ENCODE data around the gene SPATA19.

Gene SPATA19

GRCh38 chr11:133835593-133836548, 9.4 kb downstream of the SPATA19 start:
- no peak for DNase-seq

- peak; percentile 40 for DNase-seq
Observed at GRCh38 chr11:133834682-133835592, 10.4 kb downstream of the SPATA19 start.

GRCh38 chr11:133833898-133834681, 11.2 kb downstream of the SPATA19 start:
- DNase-seq: no peak

GRCh38 chr11:133832991-133833897, 12.1 kb downstream of the SPATA19 start:
- DNase-seq: no peak

DNA sequence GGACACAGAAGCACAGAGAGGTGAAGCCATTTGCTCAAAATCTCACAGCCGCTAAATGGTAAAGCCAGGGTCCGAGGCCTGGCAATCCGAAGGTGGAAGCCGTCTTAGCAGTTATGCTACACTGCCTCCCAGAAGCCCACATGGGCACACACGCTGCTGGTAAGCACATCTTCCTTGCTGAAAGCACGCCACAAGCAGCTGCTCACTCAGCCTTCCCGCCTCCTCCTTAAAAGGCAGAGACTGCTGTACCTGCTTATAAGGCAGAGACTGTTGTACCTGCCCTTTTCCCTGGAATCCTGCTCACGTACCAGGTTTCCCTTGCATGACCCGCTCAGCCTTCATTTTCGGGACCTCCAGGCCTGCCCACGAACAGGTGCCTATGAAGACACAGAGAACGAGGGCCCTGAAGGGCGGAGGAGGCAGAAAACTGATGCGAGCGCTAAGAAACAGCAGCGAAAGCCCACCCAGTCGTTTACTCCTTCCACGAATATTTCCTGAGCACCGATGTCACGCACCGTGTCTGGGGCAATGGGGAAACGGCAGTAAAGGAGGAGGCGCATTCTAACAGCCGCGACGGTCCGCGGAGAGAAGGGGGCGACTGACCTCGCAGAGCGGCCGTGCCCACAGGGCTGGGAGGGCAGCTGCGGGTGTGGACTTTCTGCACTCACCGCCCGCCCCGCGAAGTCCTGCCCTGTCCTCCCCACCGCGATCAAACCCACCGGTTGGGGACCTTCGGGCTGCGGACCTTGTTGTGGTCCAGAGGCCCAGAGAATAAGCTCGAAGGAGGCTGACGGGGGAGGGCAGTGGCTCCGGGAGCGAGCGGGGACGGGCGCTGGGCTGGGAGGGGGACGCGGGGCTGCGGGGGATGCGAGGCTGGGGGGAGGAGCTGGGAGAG, 13.0 kb downstream of the SPATA19 start:
- DNase-seq: no peak

- no peak for DNase-seq
Observed at GRCh38 chr11:133830931-133831907, 14.1 kb downstream of the SPATA19 start.

- no peak for DNase-seq
Observed at GRCh38 chr11:133829566-133829965, 15.7 kb downstream of the SPATA19 start.

DNA sequence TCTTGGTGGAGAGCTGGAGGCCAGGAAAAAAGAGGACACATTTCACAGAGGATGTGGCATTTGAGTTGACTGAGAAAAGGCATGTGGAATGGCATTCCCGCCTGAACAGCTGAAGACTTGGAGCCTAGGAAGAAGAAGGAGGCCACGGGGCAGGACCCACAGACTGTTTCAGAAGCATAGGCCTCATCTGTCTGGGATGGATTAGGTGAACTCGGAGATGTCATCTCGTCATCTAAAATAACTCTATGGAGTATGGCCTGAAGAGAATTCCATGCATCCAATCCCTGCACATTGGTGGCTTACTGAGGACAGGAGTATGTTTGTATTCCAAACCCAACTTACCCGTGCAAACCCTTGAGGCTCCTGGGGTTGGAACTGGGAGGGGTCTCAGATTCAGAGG, 16.4 kb downstream of the SPATA19 start:
- DNase-seq: no peak

DNA sequence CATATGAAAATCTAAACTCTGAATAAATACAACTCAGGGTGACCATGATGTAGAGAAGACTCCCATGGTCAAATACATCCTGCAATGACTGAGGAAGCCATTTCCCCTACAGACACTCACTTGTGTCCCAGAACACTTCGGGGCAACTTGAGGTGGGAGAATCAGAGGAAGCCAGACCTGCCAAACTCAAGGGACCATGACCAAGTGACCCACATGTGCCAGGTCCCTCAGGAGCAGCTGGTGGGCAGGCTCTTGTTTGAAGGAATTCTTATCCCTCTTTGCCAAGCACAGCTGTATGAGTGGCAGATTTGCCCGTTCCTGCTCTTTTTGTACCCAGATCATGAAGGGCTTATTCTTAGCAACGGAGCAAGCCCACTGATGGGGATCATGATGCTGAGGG, 17.8 kb downstream of the SPATA19 start:
- DNase-seq: no peak

- no peak for DNase-seq
Observed at GRCh38 chr11:133826866-133827265, 18.4 kb downstream of the SPATA19 start.

DNA sequence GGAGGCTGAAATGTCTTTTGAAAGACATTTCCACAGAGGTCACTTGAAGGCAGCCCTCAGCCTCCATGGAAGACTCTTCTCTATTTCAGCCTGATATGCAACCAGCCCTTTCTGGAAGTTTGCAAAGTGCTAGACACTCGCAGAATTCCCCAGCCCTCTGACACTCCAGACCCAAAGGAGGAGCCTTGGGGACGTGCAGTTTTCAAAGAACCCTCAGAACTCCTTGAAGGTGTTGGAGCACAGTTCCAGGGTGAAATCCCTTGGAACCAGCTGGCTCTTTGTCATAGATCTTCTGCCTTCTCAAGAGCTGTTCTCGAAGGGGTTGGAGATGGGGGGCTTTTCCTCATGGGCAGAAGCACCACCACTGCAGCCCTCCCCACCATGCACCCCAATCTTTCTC, 19.6 kb downstream of the SPATA19 start:
- DNase-seq: no peak

DNA sequence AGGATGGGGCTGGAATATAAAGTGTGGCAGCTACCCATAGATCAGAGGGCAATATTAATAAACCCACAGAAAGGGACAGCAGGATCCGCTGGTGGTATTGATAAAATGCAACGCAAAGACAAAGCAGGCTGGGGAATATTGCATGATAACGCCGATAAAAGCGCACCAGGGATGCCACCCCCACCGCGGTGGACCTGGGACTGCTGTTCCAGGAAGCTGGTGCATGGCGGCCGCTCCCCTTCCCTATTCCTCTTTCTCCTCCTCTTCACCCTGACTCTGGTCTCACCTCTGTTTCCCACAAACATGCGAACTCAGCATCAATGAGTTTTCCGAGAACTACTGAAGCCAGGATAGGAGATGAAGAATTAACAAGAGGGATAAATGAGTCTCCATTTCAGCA, 20.2 kb downstream of the SPATA19 start:
- DNase-seq: no peak

DNA sequence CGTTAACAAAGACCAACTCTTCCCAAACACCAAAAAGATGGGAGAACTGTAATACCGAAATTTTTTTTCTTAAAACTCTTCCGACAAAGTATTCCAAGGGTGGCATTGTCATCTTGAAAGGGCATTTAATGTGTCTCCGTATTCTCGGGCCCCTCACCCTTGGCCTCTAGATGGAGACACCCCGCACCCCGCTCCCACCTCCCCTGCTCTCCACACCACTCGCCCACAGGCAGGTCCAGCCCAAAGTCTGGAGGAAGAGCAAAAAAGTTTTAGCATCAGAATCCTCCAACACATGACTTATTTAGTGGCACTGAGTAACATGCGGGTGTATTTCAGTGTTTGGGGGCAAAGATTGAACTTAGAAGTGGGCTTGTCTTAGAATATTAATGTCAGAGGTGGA, 20.7 kb downstream of the SPATA19 start:
- DNase-seq: no peak

- DNase-seq: no peak
Observed at GRCh38 chr11:133823614-133824013, 21.7 kb downstream of the SPATA19 start.

- DNase-seq: no peak
Observed at GRCh38 chr11:133823211-133823610, 22.1 kb downstream of the SPATA19 start.

DNA sequence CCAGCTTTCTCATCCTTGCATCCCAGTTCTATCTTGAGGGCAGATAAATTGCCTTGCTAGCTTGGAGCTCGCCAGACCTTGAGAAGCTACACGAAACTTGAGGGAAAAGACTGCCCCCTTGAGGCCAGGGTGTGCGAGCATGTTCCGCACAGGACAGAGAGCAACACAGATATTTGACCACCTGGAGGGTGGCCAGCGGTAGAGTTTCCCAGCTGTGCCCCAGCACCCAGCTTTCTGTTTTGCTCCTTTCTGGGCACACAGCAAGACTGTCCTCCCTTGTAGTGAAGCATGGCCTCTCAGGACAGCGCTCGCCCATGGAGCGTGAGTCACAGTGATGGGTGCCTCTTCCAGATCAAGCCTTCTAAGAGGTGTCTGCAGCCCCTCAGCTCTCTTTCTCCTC, 23.5 kb downstream of the SPATA19 start:
- DNase-seq: peak; percentile 22

- no peak for DNase-seq
Observed at GRCh38 chr11:133819746-133820315, 25.5 kb downstream of the SPATA19 start.

- DNase-seq: no peak
Observed at GRCh38 chr11:133819114-133819513, 26.2 kb downstream of the SPATA19 start.

DNA sequence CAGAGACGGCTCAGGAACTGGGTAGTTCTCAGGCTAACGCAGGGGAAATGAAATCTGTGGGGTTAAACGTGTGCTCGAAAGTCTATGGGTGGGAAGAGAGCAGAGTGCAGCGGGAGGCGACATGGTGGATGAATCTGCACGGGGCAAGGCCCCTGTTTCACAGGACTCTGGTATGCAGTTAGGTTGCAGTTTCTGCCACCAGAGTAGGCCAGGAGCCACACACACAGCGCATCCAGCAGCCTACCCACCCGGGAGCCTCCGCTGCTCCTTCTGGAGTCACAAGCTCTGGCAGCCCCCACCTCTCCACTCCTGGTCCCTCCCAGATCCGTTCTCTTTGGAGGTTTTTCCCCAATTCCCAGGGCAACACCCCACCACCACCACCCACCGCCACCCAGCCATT, 27.0 kb downstream of the SPATA19 start:
- no peak for DNase-seq

Measured in fibroblast of skin of abdomen (primary cell).